ENCODE data around the gene APBB2. TPM values are rescaled to one million over a fixed set of nuclear protein-coding genes. Genes with fewer than 3 reads are reported as not detected.

The APBB2 gene
- polyA plus RNA-seq, 3 donors = 0.15 to 0.33 TPM; not detected in 1

DNA sequence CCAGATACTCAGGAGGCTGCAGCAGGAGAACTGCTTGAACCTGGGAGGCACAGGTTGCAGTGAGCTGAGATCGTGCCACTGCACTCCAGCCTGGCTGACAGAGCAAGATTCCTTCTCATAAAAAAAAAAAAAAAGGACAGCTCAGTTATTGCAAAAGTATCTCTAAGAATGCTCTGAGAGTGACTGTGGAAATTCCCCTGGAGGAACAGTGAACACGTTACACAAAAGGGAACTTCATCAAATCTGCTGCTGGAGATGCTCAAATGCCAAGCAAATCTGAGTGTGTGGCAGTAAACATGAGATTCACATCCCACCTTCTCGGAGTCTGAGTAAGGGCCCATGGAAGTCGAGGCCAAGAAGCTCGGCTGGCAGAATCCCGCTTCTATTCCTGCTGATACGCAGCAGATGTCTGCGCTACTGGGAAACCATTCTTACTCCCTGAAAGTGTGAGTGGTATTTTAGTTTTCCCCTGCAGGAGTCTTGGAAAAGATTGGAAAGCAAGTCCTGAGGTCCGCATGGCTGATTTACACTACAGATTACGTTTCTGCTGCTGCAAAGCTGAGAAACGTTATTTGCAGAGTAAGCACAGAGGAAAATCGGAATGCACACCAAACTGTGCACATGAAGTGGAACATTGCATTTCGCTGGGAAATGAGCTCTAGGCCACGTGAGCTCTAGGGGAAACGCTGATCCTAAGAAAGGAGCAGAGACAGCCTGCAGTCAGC, 301.7 kb downstream of the APBB2 start:
- peaks cover 0 to 3% of the 10 kb centered on the region in 2 donors for H3K9me3 ChIP-seq (replicated peaks in 1 of 2; ENCODE audit: control insufficient read depth in 1 of 2, insufficient read depth in 1 of 2, low read length in 2 of 2)
- H3K9me3 Mint-ChIP-seq = peaks cover 0 to 10% (median 6%) of the 10 kb centered on the region in 7 donors
- intact Hi-C loops (cut with micrococcal nuclease) = no loop called here
- peaks cover 0 to 3% (median 1%) of the 10 kb centered on the region in 3 donors for H3K27me3 Mint-ChIP-seq (ENCODE audit: low read depth in 3 of 3)
- H3K27ac Mint-ChIP-seq = peak overlapping the region in 1 of 7 donors; percentile 46
- peaks cover 21% of the 10 kb centered on the region for H3K4me1 Mint-ChIP-seq
- H3K79me2 ChIP-seq (ENCODE audit: insufficient read depth, low read length) = no peaks in the 10 kb centered on the region
- H3K4me1 ChIP-seq (ENCODE audit: control insufficient read depth in 1 of 2, insufficient read depth in 2 of 2, low read length in 2 of 2) = no peaks in the 10 kb centered on the region
- no peak overlapping the region for H3K4me2 ChIP-seq (replicated peaks; ENCODE audit: extremely low read depth, low read length, poor library complexity, severe bottlenecking)
- DNase-seq = peak; percentile 16 to 73 (median 20)
- H3K27ac ChIP-seq (ENCODE audit: low read depth in 1 of 2, low read length in 2 of 2) = no peak overlapping the region
- H3K9ac ChIP-seq (ENCODE audit: insufficient read depth, low read length, poor library complexity, severe bottlenecking) = no peak overlapping the region
- no peaks in the 10 kb centered on the region for H3K36me3 ChIP-seq (replicated peaks in 1 of 2; ENCODE audit: control insufficient read depth in 1 of 2, insufficient read depth in 2 of 2, low read length in 2 of 2)
- H2AFZ ChIP-seq (ENCODE audit: insufficient read depth, low read depth, low read length, poor library complexity, severe bottlenecking) = no peak overlapping the region
- 89% methylated on average over 10 of the region's 15 CpGs for WGBS (ENCODE audit: insufficient coverage)
- H3K27me3 ChIP-seq (ENCODE audit: control insufficient read depth in 2 of 2, insufficient read depth in 2 of 2, low read length in 2 of 2) = no peaks in the 10 kb centered on the region
- H4K20me1 ChIP-seq (ENCODE audit: insufficient read depth, low read length) = no peaks in the 10 kb centered on the region
- H3K4me3 Mint-ChIP-seq = no peak overlapping the region
- TF ChIP-seq, protein P1, sequence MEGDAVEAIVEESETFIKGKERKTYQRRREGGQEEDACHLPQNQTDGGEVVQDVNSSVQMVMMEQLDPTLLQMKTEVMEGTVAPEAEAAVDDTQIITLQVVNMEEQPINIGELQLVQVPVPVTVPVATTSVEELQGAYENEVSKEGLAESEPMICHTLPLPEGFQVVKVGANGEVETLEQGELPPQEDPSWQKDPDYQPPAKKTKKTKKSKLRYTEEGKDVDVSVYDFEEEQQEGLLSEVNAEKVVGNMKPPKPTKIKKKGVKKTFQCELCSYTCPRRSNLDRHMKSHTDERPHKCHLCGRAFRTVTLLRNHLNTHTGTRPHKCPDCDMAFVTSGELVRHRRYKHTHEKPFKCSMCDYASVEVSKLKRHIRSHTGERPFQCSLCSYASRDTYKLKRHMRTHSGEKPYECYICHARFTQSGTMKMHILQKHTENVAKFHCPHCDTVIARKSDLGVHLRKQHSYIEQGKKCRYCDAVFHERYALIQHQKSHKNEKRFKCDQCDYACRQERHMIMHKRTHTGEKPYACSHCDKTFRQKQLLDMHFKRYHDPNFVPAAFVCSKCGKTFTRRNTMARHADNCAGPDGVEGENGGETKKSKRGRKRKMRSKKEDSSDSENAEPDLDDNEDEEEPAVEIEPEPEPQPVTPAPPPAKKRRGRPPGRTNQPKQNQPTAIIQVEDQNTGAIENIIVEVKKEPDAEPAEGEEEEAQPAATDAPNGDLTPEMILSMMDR (IDR thresholded peaks at IDR 0.05) = no peak
- H3K4me3 ChIP-seq (replicated peaks in 1 of 3; ENCODE audit: low read depth in 2 of 3, low read length in 3 of 3) = no peak overlapping the region
- no peaks in the 10 kb centered on the region for H3K36me3 Mint-ChIP-seq

DNA sequence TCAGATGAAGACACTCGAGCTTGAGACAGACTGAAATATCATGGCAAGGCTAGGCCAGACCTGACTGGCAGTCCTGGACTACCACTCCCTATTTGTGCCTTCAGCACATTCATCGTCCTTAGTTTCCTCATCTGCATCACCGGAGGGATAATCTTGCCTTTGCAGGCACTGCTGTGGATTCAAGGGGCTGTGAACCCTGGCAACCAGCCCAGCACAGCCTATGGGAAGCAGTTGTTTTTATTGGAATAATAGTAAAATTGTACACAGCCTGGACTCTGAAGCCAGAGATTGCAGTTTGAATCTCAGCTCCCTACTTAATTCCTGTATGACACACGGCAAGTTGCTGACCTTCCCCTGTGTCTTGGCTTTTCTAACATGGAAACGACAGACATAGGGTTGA, 303.6 kb downstream of the APBB2 start:
- Histone ChIP-seq H4K20me1 (ENCODE audit: insufficient read depth, low read length) (no peaks in the 10 kb centered on the region), H3K4me1 (ENCODE audit: control insufficient read depth in 1 of 2, insufficient read depth in 2 of 2, low read length in 2 of 2) (no peaks in the 10 kb centered on the region), H3K9me3 (replicated peaks in 1 of 2; ENCODE audit: control insufficient read depth in 1 of 2, insufficient read depth in 1 of 2, low read length in 2 of 2) (peaks cover 0 to 3% of the 10 kb centered on the region in 2 donors), H3K27ac (ENCODE audit: low read depth in 1 of 2, low read length in 2 of 2) (no peak overlapping the region), H3K27me3 (ENCODE audit: control insufficient read depth in 2 of 2, insufficient read depth in 2 of 2, low read length in 2 of 2) (no peaks in the 10 kb centered on the region), H3K4me3 (replicated peaks in 1 of 3; ENCODE audit: low read depth in 2 of 3, low read length in 3 of 3) (no peak overlapping the region), H3K36me3 (replicated peaks in 1 of 2; ENCODE audit: control insufficient read depth in 1 of 2, insufficient read depth in 2 of 2, low read length in 2 of 2) (no peaks in the 10 kb centered on the region), H3K9ac (ENCODE audit: insufficient read depth, low read length, poor library complexity, severe bottlenecking) (no peak overlapping the region), H2AFZ (ENCODE audit: insufficient read depth, low read depth, low read length, poor library complexity, severe bottlenecking) (no peak overlapping the region), H3K4me2 (replicated peaks; ENCODE audit: extremely low read depth, low read length, poor library complexity, severe bottlenecking) (no peak overlapping the region), H3K79me2 (ENCODE audit: insufficient read depth, low read length) (no peaks in the 10 kb centered on the region)
- TF ChIP-seq, protein P1 (IDR thresholded peaks at IDR 0.05) = no peak
- 98% methylated on average over 5 of the region's 5 CpGs for WGBS (ENCODE audit: insufficient coverage)
- Mint-ChIP-seq H3K27ac (no peak overlapping the region), H3K4me1 (peaks cover 13% of the 10 kb centered on the region), H3K27me3 (ENCODE audit: low read depth in 3 of 3) (peaks cover 0 to 1% (median 0%) of the 10 kb centered on the region in 3 donors), H3K9me3 (peaks cover 0 to 9% (median 6%) of the 10 kb centered on the region in 7 donors), H3K4me3 (no peak overlapping the region), H3K36me3 (no peaks in the 10 kb centered on the region)
- intact Hi-C loops (cut with micrococcal nuclease) = no loop called here
- no peak for DNase-seq
